HG03342 (cell line): ENCODE data around the gene APPBP2.
"Not testable (repeated sequence)": the region's sequence is repeated elsewhere in the genome, so short reads cannot be mapped to it uniquely, and the experiment has no call there.

Experiments
- ATAC-seq: cut with Tn5 transposase; IDR thresholded peaks from one replicate; pipeline ENCODE4 v1.9.1; 2021; ENCODE audit warnings: mild to moderate bottlenecking, moderate library complexity; ENCODE audit not compliant: unreplicated experiment

Gene APPBP2

DNA sequence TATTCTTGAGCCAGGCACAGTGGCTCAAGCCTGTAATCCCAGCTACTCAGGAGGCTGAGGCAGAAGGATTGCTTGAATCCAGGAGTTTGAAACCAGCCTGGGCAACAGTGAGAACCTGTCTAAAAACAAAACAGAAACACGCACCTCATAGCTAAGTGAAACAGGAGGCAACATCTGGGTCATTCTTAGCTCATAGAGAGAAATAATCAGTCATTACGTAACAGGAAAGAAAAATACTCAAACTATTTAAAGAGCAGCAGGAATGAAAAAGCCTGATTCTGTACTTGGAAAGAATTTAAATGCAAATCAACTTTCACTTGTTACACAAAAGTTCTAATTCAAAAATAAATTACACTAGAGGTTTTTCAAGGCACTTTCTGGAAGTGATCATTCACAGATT lies 86.5 kb downstream of the APPBP2 start:
- peak; percentile 66 for ATAC-seq

DNA sequence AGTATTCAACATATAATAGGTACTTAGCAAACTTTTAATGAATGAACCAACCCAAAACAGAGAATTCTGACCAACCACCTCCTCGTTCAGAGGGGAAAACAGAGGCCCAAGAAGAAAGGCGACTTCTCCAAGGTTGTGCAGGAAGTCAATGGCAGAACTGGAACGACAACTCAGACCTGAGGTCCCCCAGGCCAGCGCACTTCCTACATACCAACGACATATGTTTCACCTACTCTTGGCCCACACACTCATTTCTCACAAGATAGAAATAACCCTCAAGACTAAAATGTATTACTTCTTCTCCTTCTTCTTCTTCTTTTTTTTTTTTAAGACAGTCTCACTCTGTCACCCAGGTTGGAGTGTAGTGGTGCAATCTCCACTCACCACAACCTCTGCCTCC lies 89.4 kb downstream of the APPBP2 start:
- ATAC-seq, result no peak

DNA sequence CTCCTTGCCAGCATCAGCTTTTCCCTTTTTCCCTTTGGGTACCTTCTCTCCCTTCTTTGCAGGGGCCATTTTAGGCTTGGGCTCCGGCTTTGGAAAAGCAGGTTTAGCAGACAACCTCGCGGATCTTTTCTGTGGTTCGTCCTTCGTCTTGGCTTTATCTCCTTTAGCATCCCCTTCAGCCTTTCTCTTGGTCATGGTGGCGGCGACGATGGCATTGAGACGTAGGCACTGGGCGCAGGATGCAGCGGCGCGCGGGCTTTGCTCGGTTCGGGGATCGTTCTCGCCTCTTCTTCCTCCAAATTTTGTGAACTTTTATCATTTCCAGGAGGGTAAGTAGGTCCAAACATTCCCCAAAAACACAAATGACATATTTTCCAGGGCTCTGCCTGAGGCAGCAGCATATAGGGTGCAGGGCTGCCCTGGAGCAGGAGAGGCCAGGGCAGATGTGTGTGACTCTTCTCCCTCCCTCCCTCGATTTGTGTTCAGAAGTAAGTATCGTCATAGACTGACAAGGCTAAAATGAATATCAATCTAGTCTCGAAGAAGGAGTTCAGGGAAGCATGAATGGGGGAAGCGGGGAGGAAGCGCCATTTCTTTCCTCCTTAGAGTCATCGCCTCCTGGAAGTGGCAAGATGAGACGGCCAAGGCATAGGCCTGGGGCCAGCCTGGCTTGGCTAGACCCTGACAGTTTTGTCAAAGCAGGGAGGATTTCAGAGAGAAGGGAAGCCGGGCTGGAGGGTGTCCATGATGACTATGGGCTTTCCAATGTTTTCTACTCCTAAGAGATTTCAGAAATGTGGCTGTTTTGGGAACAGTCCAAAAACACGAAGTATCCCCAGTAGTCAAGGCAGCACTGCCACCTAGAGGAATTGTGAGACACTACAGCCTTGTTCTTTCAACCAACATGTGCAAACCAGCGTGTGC lies 90.5 kb downstream of the APPBP2 start:
- peak; percentile 52 for ATAC-seq

DNA sequence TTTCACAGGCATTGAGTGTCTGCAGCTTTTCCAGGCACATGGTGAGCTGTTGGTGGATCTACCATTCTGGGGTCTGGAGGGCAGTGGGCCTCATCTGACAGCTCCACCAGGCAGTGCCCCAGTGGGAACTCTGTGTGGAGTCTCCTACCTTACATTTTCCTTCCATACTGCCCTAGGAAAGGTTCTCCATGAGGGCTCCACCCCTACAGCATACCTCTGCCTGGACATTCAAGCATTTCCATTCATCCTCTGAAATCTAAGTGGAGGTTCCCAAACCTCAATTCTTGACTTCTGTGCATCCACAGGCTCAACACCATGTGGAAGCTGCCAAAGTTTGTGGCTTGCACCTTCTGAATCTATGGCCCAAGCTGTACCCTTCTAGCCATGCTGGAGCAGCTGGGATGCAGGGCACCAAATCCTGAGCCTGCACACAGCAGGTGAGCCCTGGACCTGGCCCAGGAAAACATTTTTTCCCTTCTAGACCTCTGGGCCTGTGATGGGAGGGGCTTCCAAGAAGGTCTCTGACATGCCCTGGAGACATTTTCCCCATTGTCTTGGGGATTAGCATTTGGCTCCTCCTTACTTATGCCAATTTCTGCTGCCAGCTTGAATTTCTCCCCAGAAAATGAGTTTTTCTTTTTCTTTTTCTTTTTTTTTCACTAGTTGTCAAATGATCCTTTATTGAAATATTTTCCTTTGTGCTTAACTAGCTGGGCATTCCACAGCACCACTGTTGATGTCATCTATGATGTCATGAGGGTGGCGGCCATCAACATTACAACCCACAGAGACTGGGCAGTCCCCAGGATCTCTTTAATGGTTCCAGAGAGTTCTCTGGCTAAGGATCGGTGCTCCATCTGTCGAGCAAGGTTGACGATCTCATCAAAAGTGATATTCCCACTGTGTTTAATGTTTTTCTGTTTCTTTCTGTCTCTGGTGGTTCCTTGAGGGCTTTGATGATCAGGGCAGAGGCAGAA lies 92.7 kb downstream of the APPBP2 start:
- ATAC-seq, result not testable (repeated sequence)

DNA sequence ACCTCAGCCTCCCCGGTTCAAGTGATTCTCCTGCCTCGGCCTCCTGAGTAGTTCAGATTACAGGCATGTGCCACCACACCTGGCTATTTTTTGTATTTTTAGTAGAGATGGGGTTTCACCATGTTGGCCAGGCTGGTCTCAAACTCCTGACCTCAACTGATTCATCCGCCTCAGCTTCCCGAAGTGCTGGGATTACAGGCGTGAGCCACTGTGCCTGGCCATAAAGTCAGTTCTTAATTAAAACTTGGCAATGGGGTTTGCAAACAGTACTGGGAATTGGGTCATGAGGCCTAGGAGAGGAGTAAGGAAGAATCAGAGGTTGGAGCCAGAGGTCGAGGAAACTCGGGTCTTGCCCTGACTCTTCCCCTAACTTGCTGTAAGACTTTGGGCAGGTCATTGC lies 95.5 kb downstream of the APPBP2 start:
- not testable (repeated sequence) for ATAC-seq

DNA sequence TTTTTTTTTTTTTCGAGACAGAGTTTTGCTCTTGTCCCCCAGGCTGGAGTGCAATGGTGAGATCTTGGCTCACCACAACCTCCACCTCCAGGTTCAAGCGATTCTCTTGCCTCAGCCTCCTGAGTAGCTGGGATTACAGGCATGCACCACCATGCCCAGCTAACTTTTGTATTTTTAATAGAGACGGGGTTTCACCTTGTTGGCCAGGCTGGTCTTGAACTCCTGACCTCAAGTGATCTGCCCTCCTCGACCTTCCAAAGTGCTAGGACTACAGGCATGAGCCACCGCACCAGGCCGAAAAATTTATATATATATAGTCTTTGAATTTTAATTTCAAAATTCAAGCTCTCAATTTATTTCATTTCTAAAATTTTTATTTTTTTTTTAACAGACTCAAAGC lies 97.6 kb downstream of the APPBP2 start:
- ATAC-seq, result not testable (repeated sequence)

DNA sequence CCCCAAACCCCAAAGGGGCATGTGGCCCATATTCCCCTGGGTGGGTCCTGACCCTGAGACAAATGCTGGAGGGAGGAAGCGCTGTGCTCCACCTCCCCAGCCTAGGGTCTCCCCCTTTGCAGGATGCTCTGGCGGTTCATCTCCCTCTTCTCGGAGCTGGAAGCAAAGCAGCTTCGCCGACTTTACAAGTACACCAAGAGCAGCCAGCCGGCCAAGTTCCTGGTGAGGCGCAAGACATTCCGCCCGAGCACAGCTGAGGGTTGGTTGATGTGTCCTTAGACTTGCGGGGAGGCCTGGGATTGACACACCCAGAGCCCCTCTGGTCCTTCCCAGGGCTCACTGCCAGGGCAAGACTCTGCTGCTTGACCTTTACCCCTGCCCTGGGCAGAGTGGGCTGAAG lies 99.4 kb downstream of the APPBP2 start:
- no peak for ATAC-seq

DNA sequence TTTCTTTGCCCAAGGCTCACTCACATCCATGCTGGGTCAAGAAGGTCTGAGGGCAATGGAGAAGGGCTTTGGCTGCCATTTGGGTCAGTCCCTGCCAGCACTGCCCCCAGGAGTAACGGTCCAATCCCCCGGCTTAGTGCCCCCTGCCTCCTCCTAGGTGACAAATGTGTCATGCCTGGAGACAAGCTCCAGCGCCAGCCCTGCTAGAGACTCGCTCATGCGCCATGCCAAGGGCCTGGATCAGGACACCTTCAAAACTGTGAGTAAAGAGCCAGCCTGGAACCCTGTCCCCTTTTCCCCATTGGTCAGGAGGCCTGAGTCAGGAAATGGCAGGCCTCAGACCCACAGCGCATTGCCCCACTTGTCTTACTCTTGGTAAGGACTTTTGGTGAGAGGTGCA lies 100.4 kb downstream of the APPBP2 start:
- no peak for ATAC-seq

DNA sequence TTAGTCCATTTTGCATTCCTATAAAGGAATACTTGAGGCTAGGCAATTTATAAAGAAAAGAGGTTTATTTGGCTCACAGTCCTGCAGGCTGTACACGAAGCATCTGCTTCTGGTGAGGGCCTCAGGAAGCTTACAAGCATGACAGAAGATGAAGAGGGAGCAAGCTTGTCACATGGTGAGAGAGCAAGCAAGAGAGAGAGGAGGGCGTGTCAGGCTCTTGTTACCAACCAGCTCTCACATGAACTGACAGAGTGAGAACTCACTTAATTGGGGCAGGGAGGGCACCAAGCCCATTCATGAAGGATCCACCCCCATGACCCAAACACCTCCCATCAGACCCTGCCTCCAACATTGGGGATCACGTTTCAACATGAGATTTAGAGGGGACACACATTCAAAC lies 102.2 kb downstream of the APPBP2 start:
- ATAC-seq, result no peak

DNA sequence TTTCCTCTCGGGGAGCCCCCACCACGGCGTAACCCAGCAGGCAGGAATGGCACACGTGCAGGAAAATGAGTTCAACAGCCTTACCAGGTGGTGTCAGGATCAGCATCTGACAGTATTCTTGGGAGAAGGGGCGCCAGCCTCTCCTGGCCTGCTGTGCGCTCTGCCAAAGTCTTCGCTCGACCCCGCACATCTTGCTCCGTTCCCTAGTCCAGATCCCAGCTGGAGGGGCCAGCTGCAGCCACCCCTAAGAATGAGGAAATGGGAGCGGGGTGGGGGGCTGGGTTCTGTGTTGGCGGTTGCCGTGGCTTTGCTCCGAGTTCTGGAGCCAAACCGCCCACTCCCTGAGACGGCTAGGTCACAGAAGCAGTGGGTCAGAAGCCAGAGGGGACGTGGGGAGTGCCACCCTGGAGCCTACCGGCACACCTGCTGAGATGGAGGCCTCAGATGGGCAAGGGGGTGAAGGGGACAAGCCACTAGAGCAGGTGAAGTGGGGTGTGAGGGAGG lies 103.8 kb downstream of the APPBP2 start, which contains the start of gene CHCT1:
CHCT1 (plus strand) TSS at position 328 of the 504 bp plus-strand sequence; CDS start at position 432, 104 bp downstream.
- ATAC-seq, result no peak

DNA sequence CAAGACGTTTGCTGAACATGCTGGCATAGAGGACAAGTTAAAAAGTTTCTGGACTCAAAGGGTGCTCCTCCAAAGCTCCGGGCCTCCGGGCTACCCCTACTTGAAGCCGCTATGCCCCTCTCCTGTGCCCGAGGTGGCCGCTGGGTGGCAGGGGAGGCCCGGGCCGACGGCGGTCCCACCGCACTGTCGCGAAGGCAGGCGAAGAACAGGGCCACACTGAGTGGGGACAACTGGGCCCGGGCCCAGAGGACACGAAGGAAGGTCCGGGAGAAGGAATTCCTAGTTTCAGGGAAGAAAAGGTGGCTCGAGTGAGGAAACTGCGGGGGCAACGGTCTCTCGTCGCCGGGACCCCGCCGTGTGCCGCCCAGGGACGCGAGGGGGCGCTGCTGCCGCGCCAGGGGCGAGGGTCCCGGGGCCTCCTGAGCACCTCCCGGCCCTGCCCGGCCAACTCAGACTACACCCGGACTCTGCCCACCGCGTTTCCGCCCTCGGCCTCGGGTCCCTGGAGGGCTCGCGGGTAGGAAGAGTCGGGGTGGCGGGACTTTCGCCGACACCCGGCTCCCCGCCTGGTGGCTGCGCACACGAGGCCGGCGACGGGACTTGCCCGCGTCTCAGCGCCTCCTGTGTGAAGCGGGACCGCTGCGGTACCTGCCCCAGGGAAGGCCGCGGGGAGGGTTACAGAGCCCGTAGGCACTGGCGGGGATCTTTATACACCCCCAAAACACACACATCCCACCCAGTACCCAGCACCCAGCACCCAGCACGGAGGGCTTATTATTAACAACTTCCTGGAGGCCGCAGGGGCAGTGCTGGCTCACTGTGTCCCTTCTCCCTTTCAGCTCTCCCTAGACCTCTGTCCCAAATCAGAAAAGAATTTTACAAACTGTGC lies 104.5 kb downstream of the APPBP2 start:
- ATAC-seq, result peak; percentile 91

DNA sequence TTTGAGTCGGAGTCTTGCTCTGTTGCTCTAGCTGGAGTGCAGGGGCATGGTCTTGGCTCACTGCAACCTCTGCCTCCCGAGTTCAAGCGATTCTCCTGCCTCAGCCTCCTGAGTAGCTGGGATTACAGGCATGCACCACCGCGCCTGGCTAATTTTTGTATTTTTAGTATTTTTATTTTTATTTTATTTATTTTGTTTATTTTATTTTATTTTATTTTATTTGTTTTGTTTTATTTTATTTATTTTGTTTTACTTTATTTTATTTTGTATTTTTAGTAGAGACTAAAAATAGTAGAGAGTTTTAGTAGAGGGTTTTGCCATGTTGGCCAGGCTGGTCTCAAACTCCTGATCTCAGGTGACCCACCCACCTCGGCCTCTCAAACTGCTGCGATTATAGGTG lies 106.2 kb downstream of the APPBP2 start:
- not testable (repeated sequence) for ATAC-seq

DNA sequence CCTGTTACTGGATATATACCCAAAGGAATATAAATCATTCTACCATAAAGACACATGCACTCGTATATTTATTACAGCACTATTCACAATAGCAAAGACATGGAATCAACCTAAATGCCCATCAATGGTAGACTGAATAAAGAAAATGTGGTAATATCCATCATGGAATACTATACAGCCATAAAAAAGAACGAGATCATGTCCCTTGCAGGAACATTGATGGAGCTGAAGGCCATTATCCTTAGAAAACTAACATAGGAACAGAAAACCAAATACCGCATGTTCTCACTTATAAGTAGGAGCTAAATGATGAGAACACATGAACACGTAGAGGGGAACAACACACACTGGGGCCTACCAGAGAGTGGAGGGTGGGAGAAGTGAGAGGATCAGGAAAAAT lies 107.0 kb downstream of the APPBP2 start:
- not testable (repeated sequence) for ATAC-seq

DNA sequence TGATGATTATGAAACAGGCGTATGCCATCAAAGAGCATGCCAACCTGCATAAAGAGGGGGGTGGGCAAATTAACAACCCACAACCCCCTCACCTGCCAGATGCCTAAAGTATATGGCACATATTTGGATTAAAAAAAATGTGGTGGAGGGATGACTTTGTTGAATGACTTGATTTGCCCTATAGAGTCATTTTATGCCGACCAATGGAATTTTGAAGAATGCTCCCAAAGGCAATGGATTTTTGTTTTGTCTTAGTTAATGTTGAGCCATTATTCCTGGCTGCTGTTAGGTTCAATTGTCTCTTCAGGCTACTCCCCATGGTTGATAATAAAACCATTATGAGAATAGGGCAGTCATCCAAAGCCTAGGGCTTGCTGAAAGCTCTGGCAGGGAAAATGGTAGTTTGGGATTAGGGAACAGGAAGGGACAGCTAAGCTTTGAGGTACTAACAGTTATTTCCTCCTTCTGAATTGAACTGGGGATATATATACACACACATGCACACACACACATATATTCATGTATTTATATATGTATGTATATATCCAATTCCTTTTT lies 109.6 kb downstream of the APPBP2 start:
- ATAC-seq, result no peak

DNA sequence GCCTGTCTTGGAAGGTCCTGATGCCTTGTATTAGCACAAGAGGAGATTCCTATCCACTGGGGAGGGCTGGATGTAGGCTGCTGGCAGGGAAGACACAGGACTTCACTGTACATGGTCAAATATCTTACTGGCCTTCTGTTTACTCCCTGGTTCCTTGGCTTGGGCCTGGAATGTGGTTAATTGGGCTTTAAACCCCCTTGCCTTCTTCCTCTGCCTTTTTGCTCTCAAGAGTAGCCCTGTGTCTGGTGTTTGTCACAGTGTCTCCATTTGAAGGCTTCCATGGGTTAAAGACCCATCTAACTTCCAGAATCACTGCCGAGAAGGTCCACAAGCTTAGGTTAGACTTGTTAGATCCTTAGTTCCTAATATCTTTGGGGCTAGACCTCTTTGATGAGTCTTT lies 110.9 kb downstream of the APPBP2 start:
- ATAC-seq, result no peak

DNA sequence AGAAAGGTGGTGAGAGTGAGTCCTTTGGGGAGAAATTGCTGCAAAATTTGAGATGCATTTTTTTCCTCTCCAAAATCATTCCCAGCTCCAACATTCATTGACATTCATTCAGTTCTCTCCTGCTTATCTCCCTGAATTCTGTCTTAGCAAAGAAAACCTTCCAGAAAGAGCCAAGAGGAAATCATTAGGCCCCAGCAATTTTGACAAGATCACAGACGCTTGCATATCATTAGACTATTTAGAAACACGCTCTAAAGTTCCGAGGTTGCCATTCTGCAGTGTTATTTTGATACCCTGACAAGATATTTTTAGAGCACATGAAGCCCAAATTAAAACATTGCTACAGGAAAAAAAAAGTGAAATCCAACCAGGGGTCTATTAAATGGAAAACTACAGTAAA lies 113.3 kb downstream of the APPBP2 start:
- ATAC-seq, result no peak

DNA sequence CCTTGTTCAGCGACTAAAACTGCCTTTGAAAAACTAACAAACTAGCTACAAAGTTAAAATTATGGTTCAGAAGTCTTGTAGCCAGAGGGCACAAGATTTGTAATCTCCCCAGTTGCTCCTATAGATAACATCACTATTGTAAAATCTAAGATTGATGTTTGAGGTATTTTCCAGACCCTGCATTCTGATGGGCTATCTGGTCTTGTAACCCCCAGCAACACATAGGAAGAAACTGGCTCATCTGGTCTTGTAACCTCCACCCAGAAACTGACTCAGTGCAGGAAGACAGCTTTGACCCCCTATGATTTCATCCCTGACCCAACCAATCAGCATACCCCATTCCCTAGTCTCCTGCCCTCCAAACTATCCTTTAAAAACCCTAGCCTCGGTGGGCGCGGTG lies 116.0 kb downstream of the APPBP2 start:
- no peak for ATAC-seq

DNA sequence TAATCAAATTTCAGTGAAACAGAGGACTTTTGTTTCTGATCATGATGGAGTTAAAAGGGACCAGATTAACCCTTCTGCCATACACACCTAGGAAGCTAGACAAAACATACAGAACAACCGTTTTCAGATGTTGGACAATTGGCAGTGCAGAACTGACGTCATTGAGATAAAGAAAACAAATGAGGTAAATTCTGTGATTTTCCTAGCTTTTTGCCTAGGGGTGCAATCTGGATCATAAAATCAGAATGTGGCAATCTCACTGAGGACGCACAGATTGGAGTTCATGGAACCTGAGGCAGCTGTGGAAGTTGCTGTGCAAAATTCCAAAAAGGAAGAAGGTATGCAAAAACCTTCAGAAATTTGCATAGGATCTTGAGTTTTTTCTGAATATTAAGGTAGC lies 119.2 kb downstream of the APPBP2 start:
- ATAC-seq, result no peak

DNA sequence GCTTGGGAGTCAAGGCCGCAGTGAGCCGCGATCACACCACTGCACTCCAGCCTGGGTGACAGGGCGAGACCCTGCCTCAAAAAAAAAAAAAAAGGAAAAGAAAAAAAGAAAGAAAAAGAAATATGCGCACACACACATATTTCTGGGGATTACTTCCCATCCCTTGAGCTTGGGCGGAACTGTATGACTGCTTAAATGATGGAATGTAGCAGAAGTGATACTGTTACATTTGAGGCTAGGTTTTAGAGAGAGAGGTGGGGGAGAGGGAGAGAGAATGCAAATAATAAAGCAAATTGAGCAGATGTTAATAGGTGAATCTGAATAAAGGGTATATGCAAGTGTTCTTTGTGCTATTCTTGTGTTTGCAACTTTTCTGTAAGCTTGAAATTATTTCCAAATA lies 122.1 kb downstream of the APPBP2 start:
- ATAC-seq, result no peak

DNA sequence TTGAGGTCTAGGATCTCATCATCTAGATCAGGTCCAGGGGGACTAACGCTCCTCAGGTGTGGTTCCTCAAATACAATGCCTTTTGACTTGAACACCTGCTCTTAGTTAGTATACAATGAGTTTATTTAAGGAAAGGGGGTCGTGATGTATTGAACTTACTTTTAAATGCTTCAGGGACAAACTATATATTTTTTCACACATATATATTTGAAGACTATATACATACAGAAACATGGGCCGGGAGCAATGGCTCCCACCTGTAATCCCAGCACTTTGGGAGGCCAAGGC lies 122.6 kb downstream of the APPBP2 start:
- no peak for ATAC-seq
